Ishikawa (cell line): ENCODE results near the gene IRF2.

Experiments
- CEBPB ChIP-seq: IDR thresholded peaks from 2 replicates; pipeline ENCODE4 v1.6.1; 2012
- CREB1 ChIP-seq: IDR thresholded peaks from 2 replicates; pipeline ENCODE4 v1.6.1; 2012; ENCODE audit warnings: low read depth
- EGR1 ChIP-seq: IDR thresholded peaks from 2 replicates; pipeline ENCODE4 v1.6.1; 2012
- EP300 ChIP-seq: IDR thresholded peaks from 2 replicates; pipeline ENCODE4 v1.6.1; 2012; ENCODE audit warnings: borderline replicate concordance
- FOXM1 ChIP-seq: IDR thresholded peaks from 2 replicates; pipeline ENCODE4 v1.6.1; 2012; ENCODE audit warnings: low read depth, borderline replicate concordance
- MAX ChIP-seq: IDR thresholded peaks from 2 replicates; pipeline ENCODE4 v1.6.1; 2012
- NFIC ChIP-seq: IDR thresholded peaks from 2 replicates; pipeline ENCODE4 v1.6.1; 2012
- RAD21 ChIP-seq: IDR thresholded peaks from 2 replicates; pipeline ENCODE4 v1.6.1; 2012; ENCODE audit warnings: low read depth
- REST ChIP-seq: IDR thresholded peaks from 2 replicates; pipeline ENCODE4 v1.6.1; 2012; ENCODE audit warnings: low read depth, mild to moderate bottlenecking
- TAF1 ChIP-seq: IDR thresholded peaks from 2 replicates; pipeline ENCODE4 v1.6.1; 2012; ENCODE audit warnings: low read depth, mild to moderate bottlenecking
- TCF12 ChIP-seq: IDR thresholded peaks from 2 replicates; pipeline ENCODE4 v1.6.1; 2012; ENCODE audit warnings: low read depth
- TEAD4 ChIP-seq: IDR thresholded peaks from 2 replicates; pipeline ENCODE4 v1.6.1; 2012
- USF1 ChIP-seq: IDR thresholded peaks from 2 replicates; pipeline ENCODE4 v1.6.1; 2012
- YY1 ChIP-seq: IDR thresholded peaks from 2 replicates; pipeline ENCODE4 v1.6.1; 2012; ENCODE audit warnings: low read depth
- ZBTB7A ChIP-seq: IDR thresholded peaks from 2 replicates; pipeline ENCODE4 v1.6.1; 2012; ENCODE audit warnings: low read depth

IRF2 gene

GRCh38 chr4:184444215-184444952 lies 30.0 kb downstream of the IRF2 start:
- TF ChIP-seq MAX: no peak
- no peak for TF ChIP-seq TCF12
- TF ChIP-seq YY1: no peak
- no peak for TF ChIP-seq CREB1
- TF ChIP-seq USF1: no peak
- TF ChIP-seq EGR1: no peak
- TF ChIP-seq TAF1: no peak
- no peak for TF ChIP-seq ZBTB7A
- no peak for TF ChIP-seq RAD21
- no peak for TF ChIP-seq CEBPB
- TF ChIP-seq FOXM1: no peak
- TF ChIP-seq REST: no peak
- no peak for TF ChIP-seq NFIC
- no peak for TF ChIP-seq EP300
- no peak for TF ChIP-seq TEAD4

GRCh38 chr4:184443318-184443717 lies 31.0 kb downstream of the IRF2 start:
- TF ChIP-seq FOXM1 (no peak), TAF1 (no peak), REST (no peak), MAX (no peak), USF1 (no peak), CEBPB (no peak), ZBTB7A (no peak), TCF12 (no peak), EGR1 (no peak), TEAD4 (no peak), EP300 (no peak)

GRCh38 chr4:184442314-184442635 lies 32.1 kb downstream of the IRF2 start:
- no peak for TF ChIP-seq CREB1
- no peak for TF ChIP-seq EP300
- TF ChIP-seq FOXM1: no peak
- TF ChIP-seq REST: no peak
- no peak for TF ChIP-seq RAD21
- TF ChIP-seq TAF1: no peak
- TF ChIP-seq EGR1: no peak
- TF ChIP-seq MAX: no peak
- no peak for TF ChIP-seq ZBTB7A
- no peak for TF ChIP-seq TEAD4

GRCh38 chr4:184441461-184442313 lies 32.7 kb downstream of the IRF2 start:
- no peak for TF ChIP-seq ZBTB7A
- no peak for TF ChIP-seq NFIC
- no peak for TF ChIP-seq RAD21
- no peak for TF ChIP-seq CEBPB
- no peak for TF ChIP-seq REST
- TF ChIP-seq TEAD4: no peak
- no peak for TF ChIP-seq YY1
- TF ChIP-seq USF1: no peak
- no peak for TF ChIP-seq CREB1
